Measurements from ENCODE around the gene ASXL1. TPM values are rescaled to one million over a fixed set of nuclear protein-coding genes. Genes with fewer than 3 reads are reported as not detected.

ASXL1 gene
- total and polyA plus RNA-seq, 2 donors from 2014 or later, result 16.2 to 71.1 TPM

- no peak overlapping the region for H3K9ac ChIP-seq (ENCODE audit: low read length in 3 of 3)
- TF ChIP-seq CTCF (IDR thresholded peaks at IDR 0.05; ENCODE audit: borderline replicate concordance, extremely low read depth, insufficient read depth), result no peak
- H3K36me3 ChIP-seq (ENCODE audit: control insufficient read depth in 2 of 3, insufficient read depth in 3 of 3, low read length in 3 of 3), result peaks cover 12 to 62% (median 55%) of the 10 kb centered on the region in 3 donors
- H3K9me3 ChIP-seq (ENCODE audit: control insufficient read depth in 2 of 3, insufficient read depth in 1 of 3, low read length in 3 of 3), result no peaks in the 10 kb centered on the region
- DNase-seq (no peak), FAIRE-seq (no peak)
- intact Hi-C loops (cut with DNase I), result no loop called here
- H3K27ac ChIP-seq (ENCODE audit: low read depth in 2 of 2, low read length in 2 of 2), result no peak overlapping the region
- H3K4me3 ChIP-seq (ENCODE audit: low read length in 3 of 3), result no peak overlapping the region
- no peaks in the 10 kb centered on the region for H3K27me3 ChIP-seq (ENCODE audit: control insufficient read depth, insufficient read depth, low read length)
- H3K4me1 ChIP-seq (ENCODE audit: control insufficient read depth in 2 of 3, insufficient read depth in 2 of 3, low read depth in 1 of 3, low read length in 3 of 3), result peaks cover 0 to 12% (median 7%) of the 10 kb centered on the region in 3 donors
Measured at GRCh38 chr20:32436142-32436861, 78.2 kb downstream of the ASXL1 start.

- H3K27ac ChIP-seq (ENCODE audit: low read depth in 2 of 2, low read length in 2 of 2), result no peak overlapping the region
- no peak overlapping the region for H3K9ac ChIP-seq (ENCODE audit: low read length in 3 of 3)
- intact Hi-C loops (cut with DNase I), result no loop called here
- TF ChIP-seq CTCF (IDR thresholded peaks at IDR 0.05; ENCODE audit: borderline replicate concordance, extremely low read depth, insufficient read depth), result no peak
- H3K27me3 ChIP-seq (ENCODE audit: control insufficient read depth, insufficient read depth, low read length), result no peaks in the 10 kb centered on the region
- FAIRE-seq (no peak), DNase-seq (no peak)
- peaks cover 9 to 55% (median 49%) of the 10 kb centered on the region in 3 donors for H3K36me3 ChIP-seq (ENCODE audit: control insufficient read depth in 2 of 3, insufficient read depth in 3 of 3, low read length in 3 of 3)
- H3K4me3 ChIP-seq (ENCODE audit: low read length in 3 of 3), result no peak overlapping the region
- no peaks in the 10 kb centered on the region for H3K9me3 ChIP-seq (ENCODE audit: control insufficient read depth in 2 of 3, insufficient read depth in 1 of 3, low read length in 3 of 3)
- H3K4me1 ChIP-seq (ENCODE audit: control insufficient read depth in 2 of 3, insufficient read depth in 2 of 3, low read depth in 1 of 3, low read length in 3 of 3), result peaks cover 0 to 12% (median 7%) of the 10 kb centered on the region in 3 donors
Measured at GRCh38 chr20:32436968-32437367, 78.8 kb downstream of the ASXL1 start.

- Histone ChIP-seq H3K27ac (ENCODE audit: low read depth in 2 of 2, low read length in 2 of 2) (no peak overlapping the region), H3K9me3 (ENCODE audit: control insufficient read depth in 2 of 3, insufficient read depth in 1 of 3, low read length in 3 of 3) (no peaks in the 10 kb centered on the region), H3K4me3 (ENCODE audit: low read length in 3 of 3) (no peak overlapping the region), H3K36me3 (ENCODE audit: control insufficient read depth in 2 of 3, insufficient read depth in 3 of 3, low read length in 3 of 3) (peaks cover 9 to 49% (median 46%) of the 10 kb centered on the region in 3 donors), H3K27me3 (ENCODE audit: control insufficient read depth, insufficient read depth, low read length) (no peaks in the 10 kb centered on the region), H3K9ac (ENCODE audit: low read length in 3 of 3) (no peak overlapping the region), H3K4me1 (ENCODE audit: control insufficient read depth in 2 of 3, insufficient read depth in 2 of 3, low read depth in 1 of 3, low read length in 3 of 3) (peaks cover 0 to 12% (median 7%) of the 10 kb centered on the region in 3 donors)
- FAIRE-seq (no peak), DNase-seq (peak in 1 of 5 donors; percentile 31)
- intact Hi-C loops (cut with DNase I), result no loop called here
- no peak for TF ChIP-seq CTCF (IDR thresholded peaks at IDR 0.05; ENCODE audit: borderline replicate concordance, extremely low read depth, insufficient read depth)
Measured at GRCh38 chr20:32437391-32438074, 79.4 kb downstream of the ASXL1 start.
